DMS79 (cell line): ENCODE measurements around the gene FAM81B.

ENCODE experiments used
- DNase-seq: peaks from one replicate; lab custom pipeline; 2025; lab: John Stamatoyannopoulos, UW

Gene FAM81B

DNA sequence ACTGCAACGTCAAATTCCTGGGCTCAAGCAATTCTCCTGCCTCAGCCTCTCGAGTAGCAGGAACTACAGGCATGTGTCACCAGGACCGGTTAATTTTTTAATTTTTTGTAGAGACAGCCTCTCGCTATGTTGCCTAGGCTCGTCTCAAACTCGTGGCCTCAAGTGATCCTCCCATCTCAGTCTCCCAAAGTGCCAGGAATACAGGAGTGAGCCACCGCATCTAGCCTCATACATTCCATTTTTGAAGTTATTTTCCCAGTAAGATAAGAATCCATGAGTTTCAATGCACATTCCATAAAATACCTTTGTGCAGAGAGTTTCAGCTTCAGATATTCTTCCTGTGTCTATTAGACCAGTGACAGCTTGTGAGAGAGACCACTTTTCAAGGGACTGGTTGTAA, 93.3 kb downstream of the FAM81B start:
- no peak for DNase-seq

DNA sequence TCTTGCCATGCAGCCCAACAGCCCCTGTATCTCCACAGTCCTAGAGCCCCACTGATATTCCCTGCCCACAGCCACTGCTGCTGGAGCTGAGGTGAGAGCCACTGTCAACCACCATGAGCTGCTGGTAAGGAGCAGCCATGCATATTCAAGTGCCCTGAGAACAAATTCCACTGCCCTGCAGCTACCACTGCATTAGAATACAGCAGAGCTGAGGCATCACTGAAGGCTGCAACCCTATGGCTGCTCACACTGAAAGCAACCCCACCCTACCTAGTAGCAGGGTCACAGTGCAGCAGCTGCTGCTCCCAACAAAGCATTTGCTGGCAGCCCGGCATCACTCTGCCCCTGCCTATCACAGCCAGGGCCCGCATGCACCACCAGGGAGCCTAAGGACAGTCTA, 95.0 kb downstream of the FAM81B start:
- DNase-seq = no peak

DNA sequence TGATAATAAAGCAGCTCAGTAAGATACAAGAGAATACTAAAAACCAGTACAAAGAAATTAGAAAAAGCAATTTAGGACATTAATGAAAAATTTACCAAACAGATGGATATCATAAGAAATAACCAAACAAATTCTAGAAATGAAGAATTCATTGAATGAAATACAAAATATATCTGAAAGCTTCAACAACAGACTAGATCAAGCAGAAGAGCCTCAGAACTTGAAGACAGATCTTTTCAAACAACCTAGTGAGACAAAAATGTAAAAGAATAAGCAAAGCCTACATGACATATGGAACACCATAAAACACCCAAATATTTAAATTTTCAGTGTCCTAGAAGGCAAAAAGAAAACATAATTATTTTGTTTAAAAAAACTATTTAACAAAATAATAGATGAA, 96.7 kb downstream of the FAM81B start:
- DNase-seq = no peak
